ENCODE results near the gene TMC1. TPM values are rescaled to one million over a fixed set of nuclear protein-coding genes. Genes with fewer than 3 reads are reported as not detected.

TMC1 gene
- total and polyA plus RNA-seq, 2 of the 13 experiments (the other 11 are each of a cell fraction or from before 2014, with no cell fraction given), result 0.02 to 0.03 TPM

DNA sequence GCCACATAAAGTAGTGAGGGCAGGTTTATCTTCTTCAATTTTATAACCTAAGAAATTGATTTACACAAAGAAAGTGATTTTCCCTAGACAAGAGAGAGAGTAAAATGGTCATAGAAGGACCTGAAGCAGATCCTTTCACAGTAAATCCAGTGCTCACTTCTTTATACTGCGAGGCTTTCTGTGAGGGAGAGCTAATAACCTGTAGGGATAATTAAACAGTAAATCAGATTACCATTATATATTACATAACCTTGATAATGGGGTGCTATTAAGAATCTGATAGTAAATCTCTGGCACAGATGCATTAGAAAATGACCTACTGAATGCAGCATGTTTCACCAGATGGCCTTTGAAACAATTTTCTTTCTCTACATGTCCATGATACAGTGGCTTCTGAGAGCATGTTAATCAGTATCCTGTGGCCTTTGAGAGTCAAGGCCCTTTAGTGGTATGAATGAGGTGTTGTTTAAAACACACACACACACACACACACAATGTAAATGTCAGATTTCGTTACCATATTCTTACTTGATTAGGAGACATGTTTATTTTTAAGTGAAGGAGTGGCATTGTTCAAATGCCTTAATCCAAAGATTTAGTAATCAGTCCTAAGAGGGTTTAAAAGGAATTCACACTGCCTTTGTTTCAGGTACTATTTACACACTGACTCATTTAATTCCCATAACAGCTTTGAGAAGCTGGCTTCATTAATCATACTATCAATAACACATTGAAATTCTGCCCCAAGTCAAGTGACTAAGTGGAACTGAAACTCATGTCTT is 306.7 kb downstream of the TMC1 start (continued):
- TF ChIP-seq ZNF253 (CRISPR knock-in tag; IDR thresholded peaks at IDR 0.05; ENCODE audit: borderline replicate concordance) (no peak), ZNF331 (CRISPR knock-in tag; IDR thresholded peaks at IDR 0.05) (no peak), XBP1 (CRISPR knock-in tag; IDR thresholded peaks at IDR 0.05) (no peak), SAP130 (CRISPR knock-in tag; IDR thresholded peaks at IDR 0.05; ENCODE audit: low read depth) (peak; percentile 68), ZNF30 (CRISPR knock-in tag; IDR thresholded peaks at IDR 0.05) (no peak), IRX3 (CRISPR knock-in tag; IDR thresholded peaks at IDR 0.05; ENCODE audit: borderline replicate concordance, low read depth) (no peak), MLLT10 (CRISPR knock-in tag; IDR thresholded peaks at IDR 0.05) (no peak), PHB2 (IDR thresholded peaks at IDR 0.05; ENCODE audit: partially characterized antibody) (no peak), ZNF496 (CRISPR knock-in tag; IDR thresholded peaks at IDR 0.05; ENCODE audit: insufficient replicate concordance) (no peak), ZNF644 (CRISPR knock-in tag; IDR thresholded peaks at IDR 0.05; ENCODE audit: low read depth) (0 out of 2 replicates have a peak, but pooled peaks have one; percentile 15), ATF1 (CRISPR knock-in tag; IDR thresholded peaks at IDR 0.05) (0 out of 2 replicates have a peak, but pooled peaks have one; percentile 35), NR3C1 (CRISPR knock-in tag; IDR thresholded peaks at IDR 0.05) (no peak), ZNF180 (CRISPR knock-in tag; IDR thresholded peaks at IDR 0.05; ENCODE audit: borderline replicate concordance, low read depth) (no peak), ZNF75D (CRISPR knock-in tag; IDR thresholded peaks at IDR 0.05; ENCODE audit: borderline replicate concordance) (no peak), ETV5 (CRISPR knock-in tag; IDR thresholded peaks at IDR 0.05; ENCODE audit: borderline replicate concordance) (no peak), YY1 (IDR thresholded peaks at IDR 0.05; ENCODE audit: insufficient read depth, insufficient replicate concordance, low read depth, low read length) (no peak), ZNF224 (CRISPR knock-in tag; IDR thresholded peaks at IDR 0.05) (no peak), BHLHE40 (IDR thresholded peaks at IDR 0.05; ENCODE audit: low read length) (no peak), ATF7 (IDR thresholded peaks at IDR 0.05) (no peak), ATF7 (CRISPR knock-in tag; IDR thresholded peaks at IDR 0.05) (no peak), RFXAP (CRISPR knock-in tag; IDR thresholded peaks at IDR 0.05; ENCODE audit: borderline replicate concordance) (no peak)
- TF ChIP-seq, protein P1, sequence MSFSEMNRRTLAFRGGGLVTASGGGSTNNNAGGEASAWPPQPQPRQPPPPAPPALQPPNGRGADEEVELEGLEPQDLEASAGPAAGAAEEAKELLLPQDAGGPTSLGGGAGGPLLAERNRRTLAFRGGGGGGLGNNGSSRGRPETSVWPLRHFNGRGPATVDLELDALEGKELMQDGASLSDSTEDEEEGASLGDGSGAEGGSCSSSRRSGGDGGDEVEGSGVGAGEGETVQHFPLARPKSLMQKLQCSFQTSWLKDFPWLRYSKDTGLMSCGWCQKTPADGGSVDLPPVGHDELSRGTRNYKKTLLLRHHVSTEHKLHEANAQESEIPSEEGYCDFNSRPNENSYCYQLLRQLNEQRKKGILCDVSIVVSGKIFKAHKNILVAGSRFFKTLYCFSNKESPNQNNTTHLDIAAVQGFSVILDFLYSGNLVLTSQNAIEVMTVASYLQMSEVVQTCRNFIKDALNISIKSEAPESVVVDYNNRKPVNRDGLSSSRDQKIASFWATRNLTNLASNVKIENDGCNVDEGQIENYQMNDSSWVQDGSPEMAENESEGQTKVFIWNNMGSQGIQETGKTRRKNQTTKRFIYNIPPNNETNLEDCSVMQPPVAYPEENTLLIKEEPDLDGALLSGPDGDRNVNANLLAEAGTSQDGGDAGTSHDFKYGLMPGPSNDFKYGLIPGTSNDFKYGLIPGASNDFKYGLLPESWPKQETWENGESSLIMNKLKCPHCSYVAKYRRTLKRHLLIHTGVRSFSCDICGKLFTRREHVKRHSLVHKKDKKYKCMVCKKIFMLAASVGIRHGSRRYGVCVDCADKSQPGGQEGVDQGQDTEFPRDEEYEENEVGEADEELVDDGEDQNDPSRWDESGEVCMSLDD (CRISPR knock-in tag; IDR thresholded peaks at IDR 0.05; ENCODE audit: borderline replicate concordance), result no peak; the same call in 1 of the 2 replicates
- TF ChIP-seq, protein P2, sequence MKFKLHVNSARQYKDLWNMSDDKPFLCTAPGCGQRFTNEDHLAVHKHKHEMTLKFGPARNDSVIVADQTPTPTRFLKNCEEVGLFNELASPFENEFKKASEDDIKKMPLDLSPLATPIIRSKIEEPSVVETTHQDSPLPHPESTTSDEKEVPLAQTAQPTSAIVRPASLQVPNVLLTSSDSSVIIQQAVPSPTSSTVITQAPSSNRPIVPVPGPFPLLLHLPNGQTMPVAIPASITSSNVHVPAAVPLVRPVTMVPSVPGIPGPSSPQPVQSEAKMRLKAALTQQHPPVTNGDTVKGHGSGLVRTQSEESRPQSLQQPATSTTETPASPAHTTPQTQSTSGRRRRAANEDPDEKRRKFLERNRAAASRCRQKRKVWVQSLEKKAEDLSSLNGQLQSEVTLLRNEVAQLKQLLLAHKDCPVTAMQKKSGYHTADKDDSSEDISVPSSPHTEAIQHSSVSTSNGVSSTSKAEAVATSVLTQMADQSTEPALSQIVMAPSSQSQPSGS (CRISPR knock-in tag; IDR thresholded peaks at IDR 0.05), result no peak
- TF ChIP-seq, protein P3, sequence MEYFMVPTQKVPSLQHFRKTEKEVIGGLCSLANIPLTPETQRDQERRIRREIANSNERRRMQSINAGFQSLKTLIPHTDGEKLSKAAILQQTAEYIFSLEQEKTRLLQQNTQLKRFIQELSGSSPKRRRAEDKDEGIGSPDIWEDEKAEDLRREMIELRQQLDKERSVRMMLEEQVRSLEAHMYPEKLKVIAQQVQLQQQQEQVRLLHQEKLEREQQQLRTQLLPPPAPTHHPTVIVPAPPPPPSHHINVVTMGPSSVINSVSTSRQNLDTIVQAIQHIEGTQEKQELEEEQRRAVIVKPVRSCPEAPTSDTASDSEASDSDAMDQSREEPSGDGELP (IDR thresholded peaks at IDR 0.05; ENCODE audit: borderline replicate concordance, low read depth), result no peak
- TF ChIP-seq, protein P4, sequence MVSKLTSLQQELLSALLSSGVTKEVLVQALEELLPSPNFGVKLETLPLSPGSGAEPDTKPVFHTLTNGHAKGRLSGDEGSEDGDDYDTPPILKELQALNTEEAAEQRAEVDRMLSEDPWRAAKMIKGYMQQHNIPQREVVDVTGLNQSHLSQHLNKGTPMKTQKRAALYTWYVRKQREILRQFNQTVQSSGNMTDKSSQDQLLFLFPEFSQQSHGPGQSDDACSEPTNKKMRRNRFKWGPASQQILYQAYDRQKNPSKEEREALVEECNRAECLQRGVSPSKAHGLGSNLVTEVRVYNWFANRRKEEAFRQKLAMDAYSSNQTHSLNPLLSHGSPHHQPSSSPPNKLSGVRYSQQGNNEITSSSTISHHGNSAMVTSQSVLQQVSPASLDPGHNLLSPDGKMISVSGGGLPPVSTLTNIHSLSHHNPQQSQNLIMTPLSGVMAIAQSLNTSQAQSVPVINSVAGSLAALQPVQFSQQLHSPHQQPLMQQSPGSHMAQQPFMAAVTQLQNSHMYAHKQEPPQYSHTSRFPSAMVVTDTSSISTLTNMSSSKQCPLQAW (CRISPR knock-in tag; IDR thresholded peaks at IDR 0.05), result 0 out of 2 replicates have a peak, but pooled peaks have one; percentile 42

Measured in HepG2 (cell line).